HepG2 (cell line): ENCODE results near the gene C11orf16. TPM values are rescaled to one million over a fixed set of nuclear protein-coding genes. Genes with fewer than 3 reads are reported as not detected.

Experiments used
- BCL6 ChIP-seq: IDR thresholded peaks from 2 replicates; pipeline ENCODE4 v1.6.1; 2016; ENCODE audit warnings: missing genetic modification reagents, missing compliant biosample characterization
- CHCHD3 ChIP-seq: sonication (generic); formaldehyde crosslinking; IDR thresholded peaks from 2 replicates; pipeline ENCODE4 v1.8.0; 2022; ENCODE audit warnings: mild to moderate bottlenecking, missing genetic modification reagents, moderate library complexity
- POLR2AphosphoS5 ChIP-seq: IDR thresholded peaks from 2 replicates; pipeline ENCODE4 v1.6.1; 2012; ENCODE audit warnings: low read depth, low read length
- REPIN1 ChIP-seq: sonication (generic); formaldehyde crosslinking; IDR thresholded peaks from 2 replicates; pipeline ENCODE4 v1.8.0; 2022; ENCODE audit warnings: missing genetic modification reagents, low read depth, mild to moderate bottlenecking, borderline replicate concordance
- TP53 ChIP-seq: sonication (generic); formaldehyde crosslinking; conservative IDR thresholded peaks from 2 replicates; pipeline ENCODE4 v1.4.0; 2020; ENCODE audit warnings: missing genetic modification reagents
- ZC3H13 ChIP-seq: sonication (generic); formaldehyde crosslinking; IDR thresholded peaks from 2 replicates; pipeline ENCODE4 v1.8.1; 2023; ENCODE audit warnings: mild to moderate bottlenecking, missing genetic modification reagents, moderate library complexity
- ZFY ChIP-seq: sonication (generic); formaldehyde crosslinking; IDR thresholded peaks from 2 replicates; pipeline ENCODE4 v1.4.0; 2020; ENCODE audit warnings: missing genetic modification reagents
- ZNF274 ChIP-seq: sonication (generic); formaldehyde crosslinking; IDR thresholded peaks from 2 replicates; pipeline ENCODE4 v1.5.1; 2020; ENCODE audit warnings: mild to moderate bottlenecking, missing genetic modification reagents
- ZNF547 ChIP-seq: sonication (generic); formaldehyde crosslinking; IDR thresholded peaks from 2 replicates; pipeline ENCODE4 v1.5.1; 2020; ENCODE audit warnings: mild to moderate bottlenecking, missing genetic modification reagents
- ZNF589 ChIP-seq: sonication (generic); formaldehyde crosslinking; conservative IDR thresholded peaks from 2 replicates; pipeline ENCODE4 v1.8.0; 2022; ENCODE audit warnings: mild to moderate bottlenecking, moderate library complexity, missing genetic modification reagents
- ZSCAN25 ChIP-seq: sonication (generic); formaldehyde crosslinking; IDR thresholded peaks from 2 replicates; pipeline ENCODE4 v1.8.0; 2022; ENCODE audit warnings: mild to moderate bottlenecking, missing genetic modification reagents
- polyA plus RNA-seq, 8 experiments: library from polyadenylated mRNA; depleted of rRNA in 3 of 8; stranded (reverse) in 7 of 8; unstranded in 1 of 8; fragments of >200 nt; fragmentation: Illumina TruSeq in 4 of 8; extraction: Trizol in 4 of 8; gene quantifications; 2 replicates each; pipeline versions ENCODE4 v1.2.1 to v1.2.3, GENCODE V29; 2011 to 2016; ENCODE audit warnings: low read depth in 4 of 8, missing spikeins in 1 of 8, mixed read lengths in 1 of 8; ENCODE audit not compliant: insufficient read depth in 1 of 8
- small RNA-seq, 3 experiments: library from RNA; depleted of rRNA; stranded (forward); fragments of <200 nt; gene quantifications; one replicate each; pipeline ENCODE3, GENCODE V24; 2012; ENCODE audit warnings: low read depth in 2 of 3, low replicate concordance in 1 of 3; ENCODE audit not compliant: insufficient read length in 3 of 3, insufficient read depth in 2 of 3
- total RNA-seq, 5 experiments: library from RNA; depleted of rRNA; stranded (reverse); fragments of >200 nt; fragmentation: Illumina TruSeq; extraction: Trizol; gene quantifications; 2 replicates each; pipeline ENCODE4 v1.2.3, GENCODE V29; 2016; ENCODE audit warnings: low read depth in 1 of 5
- TF ChIP-seq, protein P1 (sequence below): sonication (generic); formaldehyde crosslinking; IDR thresholded peaks from 2 replicates; pipeline ENCODE4 v1.5.0; 2020; ENCODE audit warnings: missing genetic modification reagents
- TF ChIP-seq, protein P2 (sequence below): sonication (generic); formaldehyde crosslinking; IDR thresholded peaks from 2 replicates; pipeline ENCODE4 v1.4.0; 2020; ENCODE audit warnings: mild to moderate bottlenecking, missing genetic modification reagents
- TF ChIP-seq, protein P3 (sequence below): sonication (generic); formaldehyde crosslinking; IDR thresholded peaks from 2 replicates; pipeline ENCODE4 v1.4.0; 2020; ENCODE audit warnings: missing genetic modification reagents

The C11orf16 gene
- total and polyA plus RNA-seq, 2 of the 13 experiments (the other 11 are each of a cell fraction or from before 2014, with no cell fraction given): not detected

DNA sequence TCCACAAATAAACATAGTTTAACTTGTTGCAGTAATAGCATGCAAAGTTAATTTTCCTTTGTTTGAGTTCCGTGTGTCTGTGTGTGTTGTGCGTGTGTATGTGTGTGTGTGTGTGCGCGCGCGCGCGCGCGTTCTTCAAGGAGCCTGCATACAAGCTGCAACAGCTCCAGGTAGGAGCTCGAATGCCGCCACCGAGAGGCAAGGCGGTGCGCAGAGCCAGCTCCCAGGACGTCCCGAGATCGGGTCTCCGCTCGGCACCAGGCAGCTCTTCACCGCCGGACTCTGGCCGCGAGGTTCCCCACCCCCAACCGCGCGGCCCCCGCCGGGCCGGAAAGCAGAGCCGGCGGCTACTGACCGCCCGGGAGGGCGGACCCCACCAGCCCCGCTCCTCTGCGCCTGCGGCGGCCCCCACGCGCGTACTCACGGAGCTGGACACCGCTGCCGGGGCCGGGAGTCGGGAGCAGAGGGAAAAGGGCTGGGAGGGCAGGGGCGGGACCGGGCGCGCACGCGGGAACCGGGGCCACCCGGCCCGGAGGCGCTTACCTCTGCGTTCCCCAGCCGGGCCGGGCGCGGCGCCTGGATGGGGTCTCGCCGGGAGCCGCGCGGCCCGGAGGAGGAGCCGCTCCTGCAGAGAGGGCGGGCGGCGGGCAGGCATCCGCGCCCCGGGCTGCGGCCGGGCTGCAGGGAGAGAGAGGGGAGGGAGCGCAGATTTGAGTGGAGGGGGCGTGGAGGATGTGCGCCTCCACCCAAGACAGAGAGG, 62.2 kb downstream of the C11orf16 start (continued):
- TF ChIP-seq ZNF274 (CRISPR knock-in tag) (0 out of 2 replicates have a peak, but pooled peaks have one; percentile 28), ZNF589 (CRISPR knock-in tag) (no peak), ZSCAN25 (peak; percentile 72; the same call in 1 of the 2 replicates), ZNF547 (CRISPR knock-in tag) (0 out of 2 replicates have a peak, but pooled peaks have one; percentile 28), ZFY (peak; percentile 32; the same call in 1 of the 2 replicates), CHCHD3 (no peak), TP53 (CRISPR knock-in tag) (no peak), BCL6 (CRISPR knock-in tag) (no peak), ZC3H13 (CRISPR knock-in tag) (no peak), POLR2AphosphoS5 (no peak), REPIN1 (CRISPR knock-in tag) (no peak)
- TF ChIP-seq, protein P1, sequence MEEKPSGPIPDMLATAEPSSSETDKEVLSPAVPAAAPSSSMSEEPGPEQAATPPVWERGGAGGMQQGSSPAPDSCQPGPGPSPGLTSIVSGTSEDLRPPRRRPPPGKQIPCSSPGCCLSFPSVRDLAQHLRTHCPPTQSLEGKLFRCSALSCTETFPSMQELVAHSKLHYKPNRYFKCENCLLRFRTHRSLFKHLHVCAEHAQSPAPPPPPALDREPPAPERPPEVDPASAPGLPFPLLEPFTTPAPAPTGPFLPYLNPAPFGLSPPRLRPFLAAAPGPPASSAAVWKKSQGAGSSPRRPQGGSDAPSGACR (CRISPR knock-in tag): no peak
- TF ChIP-seq, protein P2, sequence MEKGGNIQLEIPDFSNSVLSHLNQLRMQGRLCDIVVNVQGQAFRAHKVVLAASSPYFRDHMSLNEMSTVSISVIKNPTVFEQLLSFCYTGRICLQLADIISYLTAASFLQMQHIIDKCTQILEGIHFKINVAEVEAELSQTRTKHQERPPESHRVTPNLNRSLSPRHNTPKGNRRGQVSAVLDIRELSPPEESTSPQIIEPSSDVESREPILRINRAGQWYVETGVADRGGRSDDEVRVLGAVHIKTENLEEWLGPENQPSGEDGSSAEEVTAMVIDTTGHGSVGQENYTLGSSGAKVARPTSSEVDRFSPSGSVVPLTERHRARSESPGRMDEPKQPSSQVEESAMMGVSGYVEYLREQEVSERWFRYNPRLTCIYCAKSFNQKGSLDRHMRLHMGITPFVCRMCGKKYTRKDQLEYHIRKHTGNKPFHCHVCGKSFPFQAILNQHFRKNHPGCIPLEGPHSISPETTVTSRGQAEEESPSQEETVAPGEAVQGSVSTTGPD (CRISPR knock-in tag): no peak
- TF ChIP-seq, protein P3, sequence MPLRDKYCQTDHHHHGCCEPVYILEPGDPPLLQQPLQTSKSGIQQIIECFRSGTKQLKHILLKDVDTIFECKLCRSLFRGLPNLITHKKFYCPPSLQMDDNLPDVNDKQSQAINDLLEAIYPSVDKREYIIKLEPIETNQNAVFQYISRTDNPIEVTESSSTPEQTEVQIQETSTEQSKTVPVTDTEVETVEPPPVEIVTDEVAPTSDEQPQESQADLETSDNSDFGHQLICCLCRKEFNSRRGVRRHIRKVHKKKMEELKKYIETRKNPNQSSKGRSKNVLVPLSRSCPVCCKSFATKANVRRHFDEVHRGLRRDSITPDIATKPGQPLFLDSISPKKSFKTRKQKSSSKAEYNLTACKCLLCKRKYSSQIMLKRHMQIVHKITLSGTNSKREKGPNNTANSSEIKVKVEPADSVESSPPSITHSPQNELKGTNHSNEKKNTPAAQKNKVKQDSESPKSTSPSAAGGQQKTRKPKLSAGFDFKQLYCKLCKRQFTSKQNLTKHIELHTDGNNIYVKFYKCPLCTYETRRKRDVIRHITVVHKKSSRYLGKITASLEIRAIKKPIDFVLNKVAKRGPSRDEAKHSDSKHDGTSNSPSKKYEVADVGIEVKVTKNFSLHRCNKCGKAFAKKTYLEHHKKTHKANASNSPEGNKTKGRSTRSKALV (CRISPR knock-in tag): peak; percentile 81

Small RNA genes within 50 kb of the gene (small RNA-seq; reads per million reads assigned to genes)
- 0 reads per million in 3 experiments for gene RF00019

Other genes starting within 250 kb of the C11orf16 start
- 20.3 and 21.6 TPM in 2 replicates for gene AKIP1, start 21.8 kb downstream of the C11orf16 start, total RNA-seq (2016; rRNA removed; fragmentation: Illumina TruSeq; extraction: Trizol)
- 10.0 and 11.8 TPM in 2 replicates for gene AKIP1, start 21.8 kb downstream of the C11orf16 start, polyA plus RNA-seq (2011; rRNA removed)
- not detected in 2 replicates for gene ASCL3, start 10.1 kb upstream of the C11orf16 start, total RNA-seq (2016; rRNA removed; fragmentation: Illumina TruSeq; extraction: Trizol)
- not detected in 2 replicates for gene ASCL3, start 10.1 kb upstream of the C11orf16 start, polyA plus RNA-seq (2011; rRNA removed)
- gene TMEM9B, start 31.5 kb upstream of the C11orf16 start, total RNA-seq (2016; rRNA removed; fragmentation: Illumina TruSeq; extraction: Trizol): 17.4 and 20.8 TPM in 2 replicates
- gene TMEM9B, start 31.5 kb upstream of the C11orf16 start, polyA plus RNA-seq (2011; rRNA removed): 12.3 and 12.4 TPM in 2 replicates
- gene NRIP3, start 71.1 kb upstream of the C11orf16 start, total RNA-seq (2016; rRNA removed; fragmentation: Illumina TruSeq; extraction: Trizol): 0.07 and 0.24 TPM in 2 replicates
- 0.03 and 0.04 TPM in 2 replicates for gene NRIP3, start 71.1 kb upstream of the C11orf16 start, polyA plus RNA-seq (2011; rRNA removed)
- gene SCUBE2, start 158.7 kb upstream of the C11orf16 start, total RNA-seq (2016; rRNA removed; fragmentation: Illumina TruSeq; extraction: Trizol): not detected in 2 replicates
- 0.09 TPM in 1 of 2 replicates, not detected in the other for gene SCUBE2, start 158.7 kb upstream of the C11orf16 start, polyA plus RNA-seq (2011; rRNA removed)